Tibial nerve (tissue), 3 donors: ENCODE measurements around the gene MYH11.

Source experiments
- CTCF ChIP-seq, 5 experiments: fragments of 200-600 bp in 3 of 5; fragments of 450-650 bp in 2 of 5; sonication (generic) in 3 of 5; IDR thresholded peaks; one replicate each; pipeline ENCODE4 v1.5.1; 2016 to 2019; ENCODE audit warnings: antibody characterized with exemption in 5 of 5, mild to moderate bottlenecking in 3 of 5, moderate library complexity in 2 of 5
- POLR2A ChIP-seq, 2 donors: fragments of 450-650 bp; IDR thresholded peaks; one replicate each; pipeline ENCODE4 v1.6.1; 2017; ENCODE audit warnings: antibody characterized with exemption in 2 of 2, mild to moderate bottlenecking in 2 of 2, moderate library complexity in 2 of 2

GRCh38 chr16:15667091-15667742, 189.6 kb downstream of the MYH11 start:
- no peak for TF ChIP-seq CTCF (IDR thresholded peaks at IDR 0.05)
- TF ChIP-seq POLR2A (IDR thresholded peaks at IDR 0.05) = no peak
